Liver (tissue), 9 donors: Measurements from ENCODE around the gene EHBP1. TPM values are rescaled to one million over a fixed set of nuclear protein-coding genes. Genes with fewer than 3 reads are reported as not detected.

ENCODE experiments used
- DNase-seq: peaks from one replicate; pipeline ENCODE4 v3.0.0-alpha.2; 2017; ENCODE audit warnings: low spot score
- H3K27ac ChIP-seq, 2 donors: one replicate each; pipeline ENCODE4 v1.7.0; 2013; ENCODE audit warnings: inconsistent platforms in 2 of 2, low read length in 2 of 2, control low read depth in 1 of 2, low read depth in 1 of 2, mild to moderate bottlenecking in 1 of 2
- H3K27me3 ChIP-seq, 4 donors: one replicate each; pipeline versions ENCODE4 v1.6.1 to v1.7.0; 2013; ENCODE audit warnings: low read length in 3 of 4, inconsistent platforms in 1 of 4, mild to moderate bottlenecking in 1 of 4, moderate library complexity in 1 of 4; ENCODE audit not compliant: control insufficient read depth in 4 of 4, insufficient read depth in 4 of 4
- H3K36me3 ChIP-seq, 4 donors: one replicate each; pipeline versions ENCODE4 v1.6.1 to v1.7.0; 2013; ENCODE audit warnings: low read length in 3 of 4, mild to moderate bottlenecking in 3 of 4, low read depth in 1 of 4, moderate library complexity in 1 of 4; ENCODE audit not compliant: control insufficient read depth in 4 of 4, insufficient read depth in 3 of 4
- H3K4me1 ChIP-seq, 4 donors: one replicate each; pipeline versions ENCODE4 v1.6.1 to v1.7.0; 2013; ENCODE audit warnings: low read length in 3 of 4, mild to moderate bottlenecking in 3 of 4, moderate library complexity in 1 of 4; ENCODE audit not compliant: control insufficient read depth in 4 of 4, insufficient read depth in 4 of 4
- H3K4me3 ChIP-seq, 3 donors: one replicate each; pipeline versions ENCODE4 v1.6.1 to v1.7.0; 2013; ENCODE audit warnings: low read length in 3 of 3, control low read depth in 1 of 3, low read depth in 1 of 3, mild to moderate bottlenecking in 1 of 3
- H3K9ac ChIP-seq, 2 donors: one replicate each; pipeline ENCODE4 v1.7.0; 2013; ENCODE audit warnings: low read length in 2 of 2, mild to moderate bottlenecking in 2 of 2, moderate library complexity in 2 of 2, control low read depth in 1 of 2, low read depth in 1 of 2
- H3K9me3 ChIP-seq, 4 donors: one replicate each; pipeline versions ENCODE4 v1.6.1 to v1.7.0; 2013; ENCODE audit warnings: low read length in 3 of 4; ENCODE audit not compliant: control insufficient read depth in 4 of 4
- ATF3 ChIP-seq: IDR thresholded peaks from 2 replicates; pipeline ENCODE4 v1.6.1; 2016; ENCODE audit warnings: antibody characterized with exemption
- CTCF ChIP-seq: fragments of 150-350 bp; IDR thresholded peaks from 2 replicates; pipeline ENCODE4 v1.5.1; 2017; ENCODE audit warnings: improper control_type of control experiment, low read depth, low read length; ENCODE audit not compliant: missing input control
- EGR1 ChIP-seq, 2 donors: IDR thresholded peaks; 2 replicates each; pipeline ENCODE4 v1.6.1; 2016 to 2018; ENCODE audit warnings: antibody characterized with exemption in 2 of 2, low read depth in 2 of 2
- FOXA1 ChIP-seq: IDR thresholded peaks from 2 replicates; pipeline ENCODE4 v1.6.1; 2016; ENCODE audit warnings: antibody characterized with exemption
- FOXA2 ChIP-seq: IDR thresholded peaks from 2 replicates; pipeline ENCODE4 v1.6.1; 2016; ENCODE audit warnings: antibody characterized with exemption
- GABPA ChIP-seq, 2 donors: IDR thresholded peaks in 1 of 2; conservative IDR thresholded peaks in 1 of 2; 2 replicates each; pipeline ENCODE4 v1.6.1; 2016; ENCODE audit warnings: antibody characterized with exemption in 2 of 2, mild to moderate bottlenecking in 1 of 2, moderate library complexity in 1 of 2
- HNF4A ChIP-seq, 2 donors: conservative IDR thresholded peaks; 2 replicates each; pipeline ENCODE4 v1.6.1; 2016; ENCODE audit warnings: antibody characterized with exemption in 2 of 2, mild to moderate bottlenecking in 2 of 2
- HNF4G ChIP-seq: IDR thresholded peaks from 2 replicates; pipeline ENCODE4 v1.6.1; 2016; ENCODE audit warnings: antibody characterized with exemption
- JUND ChIP-seq, 2 donors: IDR thresholded peaks; 2 replicates each; pipeline ENCODE4 v1.6.1; 2016; ENCODE audit warnings: antibody characterized with exemption in 2 of 2
- MAX ChIP-seq: IDR thresholded peaks from 2 replicates; pipeline ENCODE4 v1.6.1; 2016; ENCODE audit warnings: antibody characterized with exemption
- NR2F2 ChIP-seq: IDR thresholded peaks from 2 replicates; pipeline ENCODE4 v1.6.1; 2016; ENCODE audit warnings: antibody characterized with exemption
- RAD21 ChIP-seq, 2 donors: IDR thresholded peaks; 2 replicates each; pipeline ENCODE4 v1.6.1; 2016; ENCODE audit warnings: antibody characterized with exemption in 2 of 2, mild to moderate bottlenecking in 2 of 2
- REST ChIP-seq: IDR thresholded peaks from 2 replicates; pipeline ENCODE4 v1.6.1; 2016; ENCODE audit warnings: antibody characterized with exemption, mild to moderate bottlenecking
- RXRA ChIP-seq, 2 donors: IDR thresholded peaks; 2 replicates each; pipeline ENCODE4 v1.6.1; 2017 to 2018; ENCODE audit warnings: antibody characterized with exemption in 2 of 2, mild to moderate bottlenecking in 1 of 2
- SP1 ChIP-seq: IDR thresholded peaks from 2 replicates; pipeline ENCODE4 v1.6.1; 2018; ENCODE audit warnings: antibody characterized with exemption, mild to moderate bottlenecking
- TAF1 ChIP-seq: conservative IDR thresholded peaks from 2 replicates; pipeline ENCODE4 v1.6.1; 2016; ENCODE audit warnings: antibody characterized with exemption, mild to moderate bottlenecking
- YY1 ChIP-seq: IDR thresholded peaks from 2 replicates; pipeline ENCODE4 v1.6.1; 2016; ENCODE audit warnings: antibody characterized with exemption, mild to moderate bottlenecking
- ZBTB33 ChIP-seq: IDR thresholded peaks from 2 replicates; pipeline ENCODE4 v1.6.1; 2016; ENCODE audit warnings: antibody characterized with exemption
- WGBS: extraction: QIAGEN DNeasy Blood & Tissue Kit; methylation state at CpG from one replicate; pipeline ENCODE4 v1.1.7; 2013; 5-methylcytosine and 5-hydroxymethylcytosine counted together
- polyA plus RNA-seq, 2 donors: library from polyadenylated mRNA; stranded (reverse) in 1 of 2; unstranded in 1 of 2; fragments of 200-250 nt in 1 of 2; fragments of >200 nt in 1 of 2; fragmentation: Nextera tagmentation in 1 of 2; extraction: Ambion mirVana in 1 of 2; gene quantifications; one replicate each; pipeline versions ENCODE4 v1.2.1 to v1.2.3, GENCODE V29; 2013 to 2015
- total RNA-seq, 2 donors: library from RNA; depleted of rRNA; stranded (reverse); fragments of >200 nt; gene quantifications; one replicate each; pipeline ENCODE4 v1.2.3, GENCODE V29; 2014
- donor health status: healthy.
- donor health status: healthy.
- donor health status: healthy.
- donor health status: healthy.
- donor health status: healthy.

Gene EHBP1
- total and polyA plus RNA-seq, 4 donors = 16.6 to 85.8 (median 24.4) TPM

- Histone ChIP-seq H3K4me3 (no peak overlapping the region), H3K36me3 (peaks cover 1 to 43% (median 12%) of the 10 kb centered on the region in 4 donors), H3K9ac (no peak overlapping the region), H3K4me1 (no peaks in the 10 kb centered on the region), H3K9me3 (no peaks in the 10 kb centered on the region), H3K27me3 (no peaks in the 10 kb centered on the region), H3K27ac (no peak overlapping the region)
- TF ChIP-seq NR2F2 = no peak
- no peak for TF ChIP-seq ZBTB33
- no peak for TF ChIP-seq HNF4G
- TF ChIP-seq REST = no peak
- TF ChIP-seq FOXA2 = no peak
- TF ChIP-seq YY1 = no peak
- no peak for TF ChIP-seq ATF3
- no peak for TF ChIP-seq MAX
- TF ChIP-seq GABPA (IDR thresholded peaks at IDR 0.05 in 1 of 2, conservative IDR thresholded peaks at IDR 0.05 in 1 of 2) = no peak
- TF ChIP-seq RAD21 (IDR thresholded peaks at IDR 0.05) = no peak
- no peak for TF ChIP-seq FOXA1
- no peak for TF ChIP-seq TAF1
- TF ChIP-seq EGR1 (IDR thresholded peaks at IDR 0.05; ENCODE audit: low read depth in 2 of 2) = no peak
- TF ChIP-seq SP1 = no peak
- TF ChIP-seq JUND (IDR thresholded peaks at IDR 0.05) = no peak
- TF ChIP-seq CTCF = no peak
- no peak for TF ChIP-seq RXRA (IDR thresholded peaks at IDR 0.05)
- no peak for TF ChIP-seq HNF4A (conservative IDR thresholded peaks at IDR 0.05)
- DNase-seq = no peak
- 97% methylated on average over 1 of the region's 1 CpG for WGBS
Measured at GRCh38 chr2:62998949-62999348, 293.4 kb downstream of the EHBP1 start.
